Central memory CD8-positive, alpha-beta T cell (primary cell): ENCODE data around the gene SLC16A3.

Experiments used
- ATAC-seq: fragments of 150-1000 bp; cut with Tn5 transposase; replicated peaks from 2 replicates; pipeline ENCODE4 v1.10.0; 2022; ENCODE audit warnings: mild to moderate bottlenecking, moderate FRiP score, moderate number of reproducible peaks; ENCODE audit not compliant: poor library complexity, severe bottlenecking; ENCODE audit errors: extremely low read depth
- DNase-seq, 2 donors: peaks; one replicate each; pipeline ENCODE4 v3.0.0; 2021; ENCODE audit warnings: low spot score in 2 of 2
- H3K27ac Mint-ChIP-seq: one replicate; pipeline ENCODE4 v1.8.0; 2022; ENCODE audit warnings: low read depth, mild to moderate bottlenecking, moderate library complexity, mixed read lengths
- H3K27me3 Mint-ChIP-seq: one replicate; pipeline ENCODE4 v1.8.0; 2022; ENCODE audit warnings: mixed read lengths
- H3K36me3 Mint-ChIP-seq: one replicate; pipeline ENCODE4 v1.8.0; 2022; ENCODE audit warnings: mild to moderate bottlenecking, moderate library complexity, mixed read lengths; ENCODE audit not compliant: insufficient read depth
- H3K4me1 Mint-ChIP-seq: one replicate; pipeline ENCODE4 v1.8.0; 2022; ENCODE audit warnings: mixed read lengths
- H3K4me3 Mint-ChIP-seq: one replicate; pipeline ENCODE4 v1.8.0; 2022; ENCODE audit warnings: mild to moderate bottlenecking, moderate library complexity, mixed read lengths
- H3K9me3 Mint-ChIP-seq: one replicate; pipeline ENCODE4 v1.8.0; 2022; ENCODE audit warnings: mixed read lengths

SLC16A3 gene

GRCh38 chr17:82212331-82213250 is 16.3 kb upstream of the SLC16A3 start, which contains the start of gene CCDC57:
CCDC57 (minus strand) TSS chr17:82212842; CDS start chr17:82201944, 10,898 bp downstream.
- Mint-ChIP-seq H3K36me3 (peaks cover 5% of the 10 kb centered on the region), H3K4me3 (peak within 1 kb of the TSS; percentile 79), H3K27me3 (no peaks in the 10 kb centered on the region), H3K4me1 (peaks cover 38% of the 10 kb centered on the region), H3K9me3 (no peaks in the 10 kb centered on the region), H3K27ac (peak within 1 kb of the TSS; percentile 82)
- ATAC-seq (peak; percentile 38), DNase-seq (no peak)

GRCh38 chr17:82213251-82214011 is 15.4 kb upstream of the SLC16A3 start:
- H3K27me3 Mint-ChIP-seq, result no peaks in the 10 kb centered on the region
- ATAC-seq (peak; percentile 39), DNase-seq (peak in 1 of 2 donors; percentile 54)
- peaks cover 36% of the 10 kb centered on the region for H3K4me1 Mint-ChIP-seq
- peak overlapping the region; percentile 79 for H3K4me3 Mint-ChIP-seq
- H3K36me3 Mint-ChIP-seq, result peaks cover 4% of the 10 kb centered on the region
- no peaks in the 10 kb centered on the region for H3K9me3 Mint-ChIP-seq
- peak overlapping the region; percentile 82 for H3K27ac Mint-ChIP-seq

GRCh38 chr17:82214012-82214628 is 14.7 kb upstream of the SLC16A3 start:
- no peaks in the 10 kb centered on the region for H3K27me3 Mint-ChIP-seq
- peak overlapping the region; percentile 79 for H3K4me3 Mint-ChIP-seq
- H3K36me3 Mint-ChIP-seq, result peaks cover 4% of the 10 kb centered on the region
- H3K9me3 Mint-ChIP-seq, result no peaks in the 10 kb centered on the region
- ATAC-seq, result no peak
- peaks cover 31% of the 10 kb centered on the region for H3K4me1 Mint-ChIP-seq
- H3K27ac Mint-ChIP-seq, result peak overlapping the region; percentile 82
- DNase-seq, result no peak

GRCh38 chr17:82215095-82215971 is 13.5 kb upstream of the SLC16A3 start:
- DNase-seq, result no peak
- ATAC-seq, result no peak
- H3K27ac Mint-ChIP-seq, result peak overlapping the region; percentile 89

GRCh38 chr17:82215972-82216300 is 12.9 kb upstream of the SLC16A3 start:
- Mint-ChIP-seq H3K4me1 (peaks cover 31% of the 10 kb centered on the region), H3K36me3 (peaks cover 4% of the 10 kb centered on the region), H3K4me3 (peak overlapping the region; percentile 49), H3K9me3 (no peaks in the 10 kb centered on the region), H3K27me3 (no peaks in the 10 kb centered on the region), H3K27ac (peak overlapping the region; percentile 89)
- DNase-seq (no peak), ATAC-seq (no peak)

More at GRCh38 chr17:82215095-82215971, 13.5 kb upstream of the SLC16A3 start:
- H3K9me3 Mint-ChIP-seq, result no peaks in the 10 kb centered on the region
- peaks cover 4% of the 10 kb centered on the region for H3K36me3 Mint-ChIP-seq
- H3K27me3 Mint-ChIP-seq, result no peaks in the 10 kb centered on the region
- H3K4me3 Mint-ChIP-seq, result peak overlapping the region; percentile 79
- peaks cover 31% of the 10 kb centered on the region for H3K4me1 Mint-ChIP-seq

GRCh38 chr17:82216301-82217119 is 12.3 kb upstream of the SLC16A3 start:
- peak overlapping the region; percentile 49 for H3K4me3 Mint-ChIP-seq
- no peaks in the 10 kb centered on the region for H3K9me3 Mint-ChIP-seq
- DNase-seq, result peak; percentile 38 to 57
- peak overlapping the region; percentile 89 for H3K27ac Mint-ChIP-seq
- no peaks in the 10 kb centered on the region for H3K27me3 Mint-ChIP-seq
- H3K4me1 Mint-ChIP-seq, result peaks cover 31% of the 10 kb centered on the region
- peak; percentile 66 for ATAC-seq
- peaks cover 4% of the 10 kb centered on the region for H3K36me3 Mint-ChIP-seq

GRCh38 chr17:82217120-82217529 is 11.7 kb upstream of the SLC16A3 start:
- H3K4me3 Mint-ChIP-seq, result peak overlapping the region; percentile 49
- H3K36me3 Mint-ChIP-seq, result peaks cover 4% of the 10 kb centered on the region
- ATAC-seq, result no peak
- no peaks in the 10 kb centered on the region for H3K9me3 Mint-ChIP-seq
- peaks cover 31% of the 10 kb centered on the region for H3K4me1 Mint-ChIP-seq
- peak overlapping the region; percentile 89 for H3K27ac Mint-ChIP-seq
- no peak for DNase-seq
- no peaks in the 10 kb centered on the region for H3K27me3 Mint-ChIP-seq

- Mint-ChIP-seq H3K27me3 (no peaks in the 10 kb centered on the region), H3K36me3 (peaks cover 4% of the 10 kb centered on the region), H3K9me3 (no peaks in the 10 kb centered on the region), H3K4me1 (peaks cover 31% of the 10 kb centered on the region), H3K27ac (no peak overlapping the region), H3K4me3 (no peak overlapping the region)
- ATAC-seq, result no peak
- no peak for DNase-seq
These were observed 11.2 kb upstream of the SLC16A3 start for GRCh38 chr17:82217530-82218204.

GRCh38 chr17:82218349-82219075 is 10.3 kb upstream of the SLC16A3 start:
- peaks cover 4% of the 10 kb centered on the region for H3K36me3 Mint-ChIP-seq
- H3K27me3 Mint-ChIP-seq, result no peaks in the 10 kb centered on the region
- DNase-seq (no peak), ATAC-seq (no peak)
- H3K9me3 Mint-ChIP-seq, result no peaks in the 10 kb centered on the region
- no peak overlapping the region for H3K4me3 Mint-ChIP-seq
- peaks cover 29% of the 10 kb centered on the region for H3K4me1 Mint-ChIP-seq
- no peak overlapping the region for H3K27ac Mint-ChIP-seq

- Mint-ChIP-seq H3K4me1 (peaks cover 23% of the 10 kb centered on the region), H3K27ac (no peak overlapping the region), H3K27me3 (no peaks in the 10 kb centered on the region), H3K9me3 (no peaks in the 10 kb centered on the region), H3K36me3 (peaks cover 4% of the 10 kb centered on the region), H3K4me3 (no peak overlapping the region)
- DNase-seq (no peak), ATAC-seq (no peak)
These were observed 9.8 kb upstream of the SLC16A3 start for GRCh38 chr17:82219083-82219482.
